ENCODE measurements around the gene B4GAT1.
"Not testable (repeated sequence)": the region's sequence is repeated elsewhere in the genome, so short reads cannot be mapped to it uniquely, and the experiment has no call there.

B4GAT1 gene

DNA sequence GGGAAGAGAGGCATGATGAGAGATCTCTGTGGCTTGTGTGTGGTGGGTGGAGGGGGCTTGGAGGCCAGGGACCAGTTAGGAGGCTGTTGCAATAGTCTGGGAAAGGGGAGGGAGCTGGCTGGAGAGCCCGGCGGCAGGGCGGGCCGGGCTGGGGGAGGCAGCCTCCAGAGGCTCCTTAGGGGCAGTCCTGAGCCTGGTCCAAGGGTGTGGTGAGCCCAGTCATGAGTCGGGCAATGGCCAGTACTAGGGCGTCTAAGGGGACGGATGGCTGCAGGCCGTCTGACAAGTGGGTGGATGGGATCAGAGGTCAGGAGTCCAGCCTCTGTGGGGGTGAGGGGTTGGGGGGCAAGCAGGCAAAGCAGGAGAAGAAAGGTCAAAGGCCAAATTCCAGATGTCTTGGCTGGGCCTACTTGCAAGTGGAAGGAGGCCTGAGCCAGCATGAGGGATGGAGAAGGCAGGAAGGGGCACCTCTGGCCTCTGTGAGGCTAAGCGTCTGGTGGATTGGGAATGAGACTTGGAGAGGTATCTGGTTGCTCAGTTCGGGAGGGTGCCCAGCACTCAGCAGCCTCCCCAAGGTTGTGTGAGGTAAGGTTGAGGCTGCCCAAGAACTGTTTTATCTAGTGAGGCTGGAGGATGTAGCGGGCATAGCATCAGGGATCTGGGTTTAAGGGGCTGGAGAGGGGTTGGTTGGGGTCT lies 24.5 kb downstream of the B4GAT1 start:
- DNase-seq (ENCODE audit: low read depth) = no peak

- DNase-seq (ENCODE audit: low read depth) = no peak
Observed at GRCh38 chr11:66321606-66322005, 25.8 kb downstream of the B4GAT1 start.

DNA sequence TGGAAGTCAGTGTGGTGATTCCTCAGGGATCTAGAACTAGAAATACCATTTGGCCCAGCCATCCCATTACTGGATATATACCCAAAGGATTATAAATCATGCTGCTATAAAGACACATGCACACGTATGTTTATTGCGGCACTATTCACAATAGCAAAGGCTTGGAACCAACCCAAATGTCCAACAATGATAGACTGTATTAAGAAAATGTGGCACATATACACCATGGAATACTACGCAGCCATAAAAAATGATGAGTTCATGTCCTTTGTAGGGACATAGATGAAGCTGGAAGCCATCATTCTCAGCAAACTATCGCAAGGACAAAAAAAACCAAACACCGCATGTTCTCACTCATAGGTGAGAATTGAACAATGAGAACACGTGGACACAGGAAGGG lies 26.7 kb downstream of the B4GAT1 start:
- not testable (repeated sequence) for DNase-seq (ENCODE audit: low read depth)

DNA sequence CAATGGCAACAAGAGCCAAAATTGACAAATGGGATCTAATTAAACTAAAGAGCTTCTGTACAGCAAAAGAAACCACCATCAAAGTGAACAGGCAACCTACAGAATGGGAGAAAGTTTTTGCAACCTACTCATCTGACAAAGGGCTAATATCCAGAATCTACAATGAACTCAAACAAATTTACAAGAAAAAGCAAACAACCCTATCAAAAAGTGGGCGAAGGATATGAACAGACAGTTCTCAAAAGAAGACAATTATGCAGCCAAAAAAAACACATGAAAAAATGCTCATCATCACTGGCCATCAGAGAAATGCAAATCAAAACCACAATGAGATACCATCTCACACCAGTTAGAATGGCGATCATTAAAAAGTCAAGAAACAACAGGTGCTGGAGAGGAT lies 27.1 kb downstream of the B4GAT1 start:
- not testable (repeated sequence) for DNase-seq (ENCODE audit: low read depth)

DNA sequence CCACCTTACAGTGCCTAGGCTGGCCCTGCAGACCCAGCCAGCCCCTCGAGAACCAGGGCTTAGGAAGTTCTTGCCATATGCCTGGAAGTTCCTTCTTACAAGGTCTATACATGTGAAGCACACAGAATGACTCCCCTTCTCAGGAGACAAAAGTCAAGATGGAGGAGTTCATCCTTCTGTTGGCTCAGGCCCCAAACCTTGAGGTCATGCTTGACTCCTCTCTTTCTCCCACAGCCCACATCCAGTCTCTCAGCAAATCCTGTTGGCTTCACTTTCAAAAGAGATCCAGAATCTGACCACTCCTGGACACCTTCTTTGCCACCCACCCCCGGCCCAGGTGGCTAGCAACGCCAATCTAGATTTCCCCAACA lies 28.8 kb downstream of the B4GAT1 start:
- DNase-seq (ENCODE audit: low read depth) = no peak

DNA sequence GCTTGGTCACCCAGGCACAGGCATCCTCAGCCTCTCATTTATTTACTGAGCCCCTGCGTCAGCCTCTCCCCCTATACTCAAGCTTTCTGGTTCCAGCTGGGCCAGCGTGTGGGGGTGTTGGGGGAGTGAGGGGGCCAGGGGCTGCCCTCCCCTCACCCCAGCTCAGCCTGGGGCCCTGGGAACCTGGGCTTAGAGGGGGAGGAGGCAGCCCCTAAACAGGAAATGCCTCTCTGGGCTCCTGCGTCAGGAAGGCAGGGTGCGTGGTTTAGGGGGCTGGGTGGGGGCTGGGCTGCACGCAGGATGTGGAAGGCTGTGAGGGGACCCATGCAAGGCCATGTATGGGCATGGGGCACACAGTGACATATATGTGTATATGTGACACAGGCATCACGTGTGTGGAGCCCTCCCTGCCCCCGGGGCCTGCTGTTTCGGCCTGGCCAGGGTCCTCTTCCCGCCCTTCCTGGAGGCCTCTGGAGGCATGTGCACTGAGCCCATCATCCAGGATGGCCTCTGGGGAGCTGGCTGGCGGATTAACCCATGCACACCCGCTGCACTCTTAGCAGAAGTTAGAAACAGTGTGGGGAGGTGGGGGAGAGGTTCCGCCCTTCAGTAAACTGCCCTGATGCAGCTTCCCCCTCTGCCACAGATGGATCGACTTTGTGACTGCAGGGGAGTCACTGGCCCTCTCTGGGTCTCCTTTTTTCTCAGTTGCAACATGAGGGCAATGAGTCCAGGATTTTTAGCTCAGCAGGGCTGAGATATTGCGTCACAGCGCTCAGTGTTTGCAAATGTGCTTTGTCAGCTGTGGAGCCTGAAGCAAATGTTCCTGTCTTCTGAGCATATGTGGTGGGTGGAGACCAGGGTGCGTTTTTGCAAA lies 29.5 kb downstream of the B4GAT1 start:
- peak; percentile 49 for DNase-seq (ENCODE audit: low read depth)

DNA sequence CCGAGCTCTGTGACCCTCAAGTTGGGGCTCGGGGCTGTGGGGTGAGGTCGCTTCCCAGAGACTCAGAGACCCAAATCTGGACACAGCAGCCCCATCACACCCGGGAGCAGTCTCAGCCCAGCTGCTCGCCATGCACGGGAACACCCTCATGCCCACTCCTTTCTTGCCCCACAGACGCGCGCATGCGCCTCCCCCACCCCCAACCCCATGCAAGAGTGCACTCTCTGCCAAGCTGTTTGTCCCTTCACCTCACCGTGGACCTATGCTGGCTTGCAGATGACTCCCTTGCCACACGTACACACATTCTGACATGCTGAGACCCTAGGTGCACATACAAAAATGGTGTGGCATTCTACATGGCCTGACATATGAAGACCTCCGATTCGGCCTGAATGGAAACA lies 30.1 kb downstream of the B4GAT1 start:
- peak; percentile 43 for DNase-seq (ENCODE audit: low read depth)

DNA sequence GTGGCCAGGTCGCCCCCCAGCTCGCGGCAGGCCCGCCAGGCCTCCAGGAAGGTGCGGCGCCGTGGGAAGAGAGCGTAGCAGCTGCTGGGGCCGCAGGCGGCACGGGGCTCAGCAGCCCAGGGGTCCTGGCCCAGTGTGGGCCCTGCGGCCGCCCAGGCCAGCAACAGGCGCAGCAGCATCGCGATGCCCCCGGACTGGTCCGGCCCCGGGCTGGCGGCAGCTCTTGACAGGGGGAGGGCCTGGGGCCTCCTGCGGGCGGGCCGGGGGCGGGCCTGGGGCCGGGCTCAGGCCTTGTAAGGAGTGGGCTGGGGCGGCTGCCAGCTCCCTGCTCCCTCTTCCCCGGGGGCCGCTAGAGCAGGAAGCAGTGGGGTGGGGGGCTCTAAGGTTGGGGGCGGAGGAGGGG lies 30.6 kb downstream of the B4GAT1 start, which contains the start of gene CD248:
CD248 (minus strand) TSS at position 196 of the 403 bp plus-strand sequence; CDS start at position 179, 17 bp downstream.
- no peak for DNase-seq (ENCODE audit: low read depth)

DNA sequence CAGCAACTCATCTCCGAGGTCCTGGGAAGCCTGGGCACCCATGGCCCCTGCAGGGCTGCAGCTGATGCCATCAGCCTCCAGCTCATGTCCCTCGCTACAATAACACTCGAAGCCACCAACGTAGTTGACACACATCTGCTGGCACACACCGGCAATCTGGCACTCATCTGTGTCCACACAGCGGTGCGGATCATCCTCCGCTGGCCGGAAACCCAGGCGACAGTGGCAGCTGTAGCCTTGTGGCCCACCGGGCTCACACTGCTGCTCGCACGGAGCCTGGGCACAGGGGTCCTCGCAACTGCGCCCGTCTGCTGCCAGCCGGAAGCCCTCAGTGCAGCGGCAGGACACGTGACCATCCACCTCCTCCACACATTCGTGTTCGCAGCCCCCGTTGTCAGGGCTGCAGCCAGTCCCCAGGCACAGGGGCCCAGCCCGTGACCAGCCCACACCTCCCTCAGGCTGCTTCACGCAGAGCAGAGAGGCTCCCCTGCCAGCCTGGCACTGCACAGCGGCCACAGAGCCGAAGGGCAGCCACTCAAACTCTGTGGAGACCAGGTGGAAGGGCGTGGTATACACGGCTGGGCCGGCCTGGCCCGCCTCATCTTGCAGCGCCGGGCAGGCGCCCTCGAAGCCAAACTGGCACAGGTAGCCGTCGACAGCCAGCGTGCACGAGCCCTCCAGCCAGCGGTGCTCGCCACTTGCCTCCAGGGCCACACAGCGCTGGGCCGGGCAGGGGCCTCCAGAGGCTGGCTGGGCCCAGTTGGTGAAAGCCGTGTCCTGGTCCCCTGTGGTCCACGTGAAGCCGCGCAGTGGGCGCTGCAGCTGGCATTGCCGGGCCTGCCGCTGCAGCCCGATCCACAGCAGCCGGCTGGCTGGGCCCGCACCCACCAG lies 31.3 kb downstream of the B4GAT1 start:
- no peak for DNase-seq (ENCODE audit: low read depth)

GRCh38 chr11:66315498-66315885 lies 31.9 kb downstream of the B4GAT1 start:
- DNase-seq (ENCODE audit: low read depth) = no peak

DNA sequence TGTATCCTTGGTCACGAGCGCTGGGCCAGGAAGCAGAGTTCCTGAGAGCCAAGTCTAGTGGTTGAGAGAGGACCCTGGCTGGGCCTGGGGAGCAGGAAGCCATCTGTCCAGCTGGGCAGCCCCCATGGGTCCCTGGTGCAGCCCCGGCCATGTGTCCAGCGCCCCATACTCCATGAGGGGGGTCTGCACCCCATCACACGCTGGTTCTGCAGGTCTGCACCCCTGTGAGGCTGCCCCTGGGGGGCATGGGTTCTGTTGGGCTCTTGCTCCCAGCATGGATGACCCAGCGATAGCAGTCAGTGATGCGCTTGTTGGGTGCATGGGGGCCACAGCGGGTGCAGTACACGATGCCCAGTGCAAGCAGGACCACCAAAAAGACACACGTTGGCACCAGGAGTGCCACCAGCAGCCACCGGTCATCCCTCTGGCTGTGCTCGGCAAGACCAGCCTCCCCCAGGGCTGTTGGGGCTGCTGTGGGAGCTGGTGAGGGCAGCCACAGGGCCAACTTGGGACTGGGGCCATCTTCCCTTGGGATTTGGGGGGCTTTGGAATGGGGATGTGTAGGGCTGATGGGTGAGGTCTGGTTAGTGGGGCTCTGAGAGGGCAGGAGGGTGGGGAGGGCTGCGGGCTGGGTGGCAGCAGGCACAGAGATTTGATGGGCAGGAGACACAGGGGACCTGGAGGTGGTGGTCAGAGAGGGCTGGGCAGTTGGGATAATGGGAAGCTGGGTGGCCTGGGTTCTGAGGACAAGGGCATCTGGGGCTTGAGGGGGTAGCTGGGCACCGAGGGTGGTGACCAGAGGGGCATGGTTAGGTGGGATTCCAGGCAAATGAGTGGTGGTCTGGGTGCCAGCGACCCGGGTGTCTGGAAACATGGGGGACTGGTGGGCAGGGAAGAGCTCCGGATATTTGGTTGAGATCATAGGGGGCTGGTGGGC lies 32.6 kb downstream of the B4GAT1 start:
- no peak for DNase-seq (ENCODE audit: low read depth)

DNA sequence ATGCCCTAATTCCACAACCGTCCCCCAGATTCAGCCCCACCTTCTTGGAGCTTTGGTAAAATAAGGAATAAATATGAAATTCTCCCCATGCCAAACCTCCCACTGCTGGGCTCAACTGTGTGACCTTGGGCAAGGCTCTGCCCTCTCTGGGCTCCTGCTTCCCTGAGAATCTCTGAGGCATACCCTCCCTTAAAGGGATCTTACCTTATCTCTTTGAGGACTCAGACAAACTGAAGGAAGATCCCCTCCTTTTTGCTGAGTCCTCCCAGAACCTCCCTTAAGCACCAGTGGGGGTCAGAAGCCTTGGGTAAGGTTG lies 33.3 kb downstream of the B4GAT1 start:
- no peak for DNase-seq (ENCODE audit: low read depth)

- no peak for DNase-seq (ENCODE audit: low read depth)
Observed at GRCh38 chr11:66313321-66314185, 33.9 kb downstream of the B4GAT1 start.

DNA sequence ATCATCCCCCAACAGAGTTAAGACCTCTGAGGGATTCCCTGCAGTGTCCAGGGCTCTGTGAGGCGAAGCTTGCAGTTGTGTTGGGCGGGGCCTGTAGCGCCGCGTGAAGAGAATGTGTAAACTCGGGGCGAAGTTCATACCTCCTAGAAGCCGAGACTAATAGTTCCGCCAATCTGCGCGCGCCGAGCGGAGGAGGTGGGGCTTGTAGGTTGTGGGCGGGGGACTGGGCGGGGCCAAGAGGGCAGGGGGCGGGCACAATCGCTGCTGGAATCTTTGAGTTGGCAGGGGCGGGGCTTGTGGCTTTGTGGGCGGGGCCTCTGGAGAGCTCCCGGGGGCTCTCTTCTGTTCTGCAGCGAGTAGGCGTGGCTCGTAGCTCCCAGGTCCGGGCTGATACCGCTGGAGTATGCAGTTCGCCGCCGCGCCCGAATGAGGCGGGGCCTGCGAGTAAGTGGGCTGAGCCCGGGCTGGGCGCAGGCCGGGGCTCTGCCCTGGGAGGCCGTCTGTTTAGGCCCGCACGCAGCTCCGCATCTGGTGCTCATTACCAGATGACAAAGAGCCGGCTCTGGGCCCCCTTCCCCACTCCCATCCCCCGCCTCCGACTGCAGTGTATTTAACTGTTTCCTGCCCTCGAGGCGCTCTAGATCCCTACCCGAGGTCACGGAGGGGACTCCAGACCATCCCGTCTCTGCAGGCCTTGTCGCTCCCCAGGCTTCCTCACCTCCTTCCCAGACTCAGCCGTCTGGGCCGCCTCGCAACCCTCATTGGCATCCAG lies 34.7 kb downstream of the B4GAT1 start:
- peak; percentile 99 for DNase-seq (ENCODE audit: low read depth)

- DNase-seq (ENCODE audit: low read depth) = peak; percentile 99
Observed at GRCh38 chr11:66311965-66312548, 35.4 kb downstream of the B4GAT1 start.

DNA sequence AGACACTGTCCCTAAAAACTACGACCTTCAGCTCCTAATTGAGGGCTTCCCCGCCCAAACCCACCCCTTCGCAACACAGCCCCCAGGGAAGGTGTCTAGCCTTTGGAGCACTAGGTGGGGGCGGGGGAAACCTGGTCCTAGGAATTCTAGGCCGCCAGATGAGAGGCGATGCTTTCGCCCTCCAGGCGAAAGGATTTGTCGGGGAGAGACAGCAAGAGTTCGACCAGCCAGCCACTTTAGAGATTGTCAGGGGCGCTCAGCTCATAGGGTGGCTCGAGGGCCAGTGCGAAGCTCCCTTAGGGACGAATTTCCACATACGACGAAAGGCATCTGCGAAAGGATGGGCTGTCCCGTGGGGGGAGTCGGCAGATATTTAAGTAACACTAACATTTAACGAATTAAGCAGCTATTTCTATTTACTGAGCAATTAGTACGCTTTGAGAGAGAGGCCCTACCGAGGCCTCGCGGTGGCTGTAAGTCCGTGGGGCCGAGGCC lies 35.9 kb downstream of the B4GAT1 start:
- DNase-seq (ENCODE audit: low read depth) = no peak

- not testable (repeated sequence) for DNase-seq (ENCODE audit: low read depth)
Observed at GRCh38 chr11:66310803-66311440, 36.5 kb downstream of the B4GAT1 start.

GRCh38 chr11:66310324-66310723 lies 37.1 kb downstream of the B4GAT1 start:
- no peak for DNase-seq (ENCODE audit: low read depth)

All from activated T-cell treated with anti-CD3 and anti-CD28 coated beads for 1 hour (primary cell).